Thoracic aorta (tissue), 2 donors: ENCODE measurements around the gene C18orf54. TPM values are rescaled to one million over a fixed set of nuclear protein-coding genes. Genes with fewer than 3 reads are reported as not detected.
"Not testable (repeated sequence)": the region's sequence is repeated elsewhere in the genome, so short reads cannot be mapped to it uniquely, and the experiment has no call there.

Experiments
- ATAC-seq: fragments of 150-250 bp; one replicate; pipeline ENCODE4 v1.8.0; 2017; ENCODE audit warnings: low read depth; ENCODE audit not compliant: insufficient number of reproducible peaks, low FRiP score
- DNase-seq: peaks from one replicate; pipeline ENCODE4 v3.0.0-alpha.2; 2020; ENCODE audit warnings: low spot score
- H3K27ac ChIP-seq, 2 donors: fragments of 200-600 bp; sonication (generic); 1 replicate in 1 of 2; 2 replicates in 1 of 2; pipeline ENCODE4 v1.5.1; 2016; ENCODE audit warnings: mild to moderate bottlenecking in 2 of 2, moderate library complexity in 2 of 2
- H3K27me3 ChIP-seq: fragments of 200-600 bp; sonication (generic); replicated peaks from 2 replicates; pipeline ENCODE4 v1.6.0; 2016; ENCODE audit warnings: mild to moderate bottlenecking; ENCODE audit not compliant: insufficient read depth
- H3K36me3 ChIP-seq: fragments of 200-600 bp; sonication (generic); one replicate; pipeline ENCODE4 v1.5.1; 2016
- H3K4me1 ChIP-seq, 2 donors: fragments of 200-600 bp; sonication (generic); 1 replicate in 1 of 2; 2 replicates in 1 of 2; pipeline versions ENCODE4 v1.5.1 to v1.6.0; 2016; ENCODE audit warnings: low read depth in 2 of 2, mild to moderate bottlenecking in 1 of 2; ENCODE audit not compliant: control insufficient read depth in 1 of 2
- H3K4me3 ChIP-seq: fragments of 200-600 bp; sonication (generic); 2 replicates; pipeline ENCODE4 v1.5.1; 2016; ENCODE audit warnings: mild to moderate bottlenecking
- H3K9me3 ChIP-seq: fragments of 200-600 bp; sonication (generic); 2 replicates; pipeline ENCODE4 v1.5.1; 2016
- total RNA-seq, 2 donors: library from RNA; depleted of rRNA; stranded (reverse); fragments of >200 nt; gene quantifications; one replicate each; pipeline versions ENCODE4 v1.1.0 to v1.2.3, GENCODE V29; 2016
- TF ChIP-seq, protein P1 (sequence below): fragments of 200-600 bp; sonication (generic); IDR thresholded peaks from one replicate; pipeline ENCODE4 v1.5.1; 2019; ENCODE audit warnings: antibody characterized with exemption

The C18orf54 gene
- 1 to 10 TPM; 1.1 to 1.6 TPM for total RNA-seq

GRCh38 chr18:54357660-54358494 lies at the start of gene C18orf54, which contains the start of gene STARD6:
Gene C18orf54 (plus strand): TSS chr18:54357906. CDS start chr18:54360573, 2,667 bp downstream.
Gene STARD6 (minus strand): TSS chr18:54357858. CDS start chr18:54354573, 3,285 bp downstream.
- H3K36me3 ChIP-seq, result no peaks in the 10 kb centered on the region
- no peaks in the 10 kb centered on the region for H3K27me3 ChIP-seq
- no peaks in the 10 kb centered on the region for H3K9me3 ChIP-seq
- peak within 1 kb of the TSS; percentile 88 for H3K4me3 ChIP-seq
- DNase-seq (peak; percentile 36), ATAC-seq (peak; percentile 91)
- H3K27ac ChIP-seq, result peak within 1 kb of the TSS; percentile 16 to 28
- TF ChIP-seq, protein P1, sequence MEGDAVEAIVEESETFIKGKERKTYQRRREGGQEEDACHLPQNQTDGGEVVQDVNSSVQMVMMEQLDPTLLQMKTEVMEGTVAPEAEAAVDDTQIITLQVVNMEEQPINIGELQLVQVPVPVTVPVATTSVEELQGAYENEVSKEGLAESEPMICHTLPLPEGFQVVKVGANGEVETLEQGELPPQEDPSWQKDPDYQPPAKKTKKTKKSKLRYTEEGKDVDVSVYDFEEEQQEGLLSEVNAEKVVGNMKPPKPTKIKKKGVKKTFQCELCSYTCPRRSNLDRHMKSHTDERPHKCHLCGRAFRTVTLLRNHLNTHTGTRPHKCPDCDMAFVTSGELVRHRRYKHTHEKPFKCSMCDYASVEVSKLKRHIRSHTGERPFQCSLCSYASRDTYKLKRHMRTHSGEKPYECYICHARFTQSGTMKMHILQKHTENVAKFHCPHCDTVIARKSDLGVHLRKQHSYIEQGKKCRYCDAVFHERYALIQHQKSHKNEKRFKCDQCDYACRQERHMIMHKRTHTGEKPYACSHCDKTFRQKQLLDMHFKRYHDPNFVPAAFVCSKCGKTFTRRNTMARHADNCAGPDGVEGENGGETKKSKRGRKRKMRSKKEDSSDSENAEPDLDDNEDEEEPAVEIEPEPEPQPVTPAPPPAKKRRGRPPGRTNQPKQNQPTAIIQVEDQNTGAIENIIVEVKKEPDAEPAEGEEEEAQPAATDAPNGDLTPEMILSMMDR, result no peak
- H3K4me1 ChIP-seq, result peaks cover 0 to 9% of the 10 kb centered on the region in 2 donors

DNA sequence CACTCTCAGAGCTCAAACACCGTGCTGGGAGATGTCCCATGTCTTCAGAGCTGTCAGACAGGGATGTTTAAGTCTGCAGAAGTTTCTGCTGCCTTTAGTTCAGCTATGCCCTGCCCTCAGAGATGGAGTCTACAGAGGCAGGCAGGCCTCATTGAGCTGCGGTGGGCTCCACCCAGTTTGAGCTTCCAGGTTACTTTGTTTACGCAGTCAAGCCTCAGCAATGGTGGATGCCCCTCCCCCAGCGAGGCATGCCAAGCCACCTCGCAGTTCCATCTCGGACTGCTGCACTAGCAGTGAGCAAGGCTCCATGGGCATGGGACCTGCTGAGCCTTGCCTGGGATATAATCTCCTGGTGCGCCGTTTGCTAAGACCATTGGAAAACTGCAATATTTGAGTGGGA lies 48.1 kb upstream of the C18orf54 start:
- not testable (repeated sequence) for H3K27me3 ChIP-seq, H3K4me1 ChIP-seq, H3K27ac ChIP-seq, H3K36me3 ChIP-seq, ATAC-seq, DNase-seq, H3K4me3 ChIP-seq, H3K9me3 ChIP-seq

DNA sequence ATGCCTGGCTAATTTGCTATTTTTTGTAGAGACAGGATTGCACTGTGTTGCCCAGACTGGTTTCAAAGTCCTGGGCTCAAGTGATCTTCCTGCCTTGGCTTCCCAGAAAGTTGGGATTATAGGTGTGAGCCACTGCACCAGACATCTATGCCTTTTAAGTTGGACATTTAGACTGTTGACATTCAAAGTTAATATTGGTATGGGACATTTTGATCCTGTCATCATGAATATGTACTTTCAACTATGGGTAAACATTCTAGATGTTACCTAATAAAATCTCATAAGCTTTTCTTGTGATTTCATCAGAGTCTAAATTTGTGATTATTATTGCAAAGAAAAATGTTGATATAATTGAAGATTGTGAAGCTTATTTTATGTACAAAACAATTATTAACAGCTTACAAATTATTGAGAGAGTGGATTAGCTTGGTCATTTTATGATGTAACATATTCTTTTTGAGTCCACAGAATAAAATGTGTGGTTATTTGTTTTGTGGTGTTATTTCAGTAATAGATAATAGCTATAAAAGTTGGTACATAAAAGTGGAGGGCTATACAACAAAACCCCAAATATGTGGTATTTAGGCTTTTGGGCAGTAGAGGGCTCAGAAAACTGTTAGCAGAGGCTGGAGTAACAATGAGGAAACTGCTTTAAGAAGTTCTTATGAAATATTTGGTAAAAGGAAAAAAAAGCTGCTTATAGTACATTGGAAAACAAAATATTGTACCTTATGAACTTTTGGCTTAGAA lies 41.5 kb upstream of the C18orf54 start:
- no peak overlapping the region for H3K4me3 ChIP-seq
- no peaks in the 10 kb centered on the region for H3K27me3 ChIP-seq
- TF ChIP-seq, protein P1, result no peak
- ATAC-seq, result no peak
- no peaks in the 10 kb centered on the region for H3K4me1 ChIP-seq
- DNase-seq, result no peak
- no peaks in the 10 kb centered on the region for H3K36me3 ChIP-seq
- H3K27ac ChIP-seq, result no peak overlapping the region
- no peaks in the 10 kb centered on the region for H3K9me3 ChIP-seq

- TF ChIP-seq, protein P1, result no peak
- Histone ChIP-seq H3K9me3 (no peaks in the 10 kb centered on the region), H3K4me3 (no peak overlapping the region), H3K27ac (no peak overlapping the region), H3K36me3 (no peaks in the 10 kb centered on the region), H3K27me3 (no peaks in the 10 kb centered on the region), H3K4me1 (no peaks in the 10 kb centered on the region)
- ATAC-seq, result no peak
- no peak for DNase-seq
Observed at GRCh38 chr18:54323561-54323960, 34.1 kb upstream of the C18orf54 start.

DNA sequence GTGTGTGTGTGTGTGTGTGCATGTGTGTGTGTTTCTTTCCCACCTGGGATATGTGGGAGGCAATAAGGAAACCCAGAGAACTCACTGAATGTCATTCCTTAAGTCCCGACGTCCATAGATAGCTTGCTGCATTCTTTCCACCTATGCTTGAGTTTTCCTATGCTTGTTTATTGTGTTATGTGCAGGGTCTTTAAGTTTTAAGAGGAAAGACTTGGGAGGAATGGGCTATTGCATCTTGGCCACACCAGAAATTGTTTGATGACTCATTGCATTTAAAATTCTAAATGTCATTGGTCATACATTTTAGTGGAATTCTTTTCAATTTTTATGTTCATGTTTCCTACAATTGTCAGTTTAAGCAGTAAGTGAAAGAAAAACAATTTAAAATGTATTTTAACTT lies 33.7 kb upstream of the C18orf54 start:
- TF ChIP-seq, protein P1, result no peak
- Histone ChIP-seq H3K36me3 (no peaks in the 10 kb centered on the region), H3K4me1 (no peaks in the 10 kb centered on the region), H3K27ac (no peak overlapping the region), H3K27me3 (no peaks in the 10 kb centered on the region), H3K9me3 (no peaks in the 10 kb centered on the region), H3K4me3 (no peak overlapping the region)
- no peak for DNase-seq
- ATAC-seq, result no peak
